ENCODE measurements around the gene MORN1. TPM values are rescaled to one million over a fixed set of nuclear protein-coding genes. Genes with fewer than 3 reads are reported as not detected.

The MORN1 gene
- total and polyA plus RNA-seq, 2 of the 8 experiments (the other 6 are each of a cell fraction or from before 2014, with no cell fraction given), result 5.0 to 9.1 TPM

GRCh38 chr1:2376931-2377672 is 14.3 kb downstream of the MORN1 start:
- Histone ChIP-seq H3K4ac (replicated peaks; ENCODE audit: insufficient read length, low read depth, low read length) (no peak overlapping the region), H3K18ac (ENCODE audit: extremely low read depth, low read length) (no peak overlapping the region), H3K9me3 (ENCODE audit: insufficient read depth in 2 of 2, low read depth in 1 of 2, low read length in 1 of 2) (no peaks in the 10 kb centered on the region), H3K4me3 (ENCODE audit: extremely low read depth in 1 of 4, insufficient read depth in 2 of 4, low read depth in 3 of 4, low read length in 4 of 4) (no peak overlapping the region), H3K27ac (ENCODE audit: low read depth, low read length) (no peak overlapping the region), H3K36me3 (ENCODE audit: control insufficient read depth in 2 of 4, insufficient read depth in 4 of 4, low read length in 3 of 4) (no peaks in the 10 kb centered on the region), H3K27me3 (replicated peaks in 1 of 4; ENCODE audit: control insufficient read depth in 3 of 4, extremely low read depth in 1 of 4, insufficient read depth in 3 of 4, low read length in 3 of 4) (no peaks in the 10 kb centered on the region), H3K23me2 (ENCODE audit: low read depth, low read length) (no peaks in the 10 kb centered on the region), H3K23ac (ENCODE audit: insufficient read length) (no peak overlapping the region), H3K56ac (replicated peaks; ENCODE audit: insufficient read length, low read depth, low read length) (no peak overlapping the region), H3K14ac (ENCODE audit: insufficient read length) (no peak overlapping the region), H3K4me1 (replicated peaks in 1 of 4; ENCODE audit: control insufficient read depth in 3 of 4, insufficient read depth in 4 of 4, low read length in 3 of 4) (peaks cover 0 to 2% (median under 1%) of the 10 kb centered on the region in 4 experiments; a peak in 3 of 7 replicates), H2BK20ac (ENCODE audit: low read length) (no peak overlapping the region), H4K5ac (ENCODE audit: insufficient read length, low read depth, low read length) (no peak overlapping the region), H2BK5ac (ENCODE audit: low read depth, low read length) (peak overlapping the region; percentile 52; the same call in 1 of the 2 replicates), H4K8ac (ENCODE audit: extremely low read depth, insufficient read depth, low read length) (no peak overlapping the region; the same call in 1 of the 2 replicates), H2AFZ (ENCODE audit: low read length) (no peak overlapping the region), H2AK5ac (ENCODE audit: low read depth, low read length) (no peak overlapping the region), H3K4me2 (ENCODE audit: insufficient read depth in 1 of 2, low read depth in 2 of 2, low read length in 2 of 2) (no peak overlapping the region), H4K20me1 (replicated peaks in 1 of 2; ENCODE audit: control insufficient read depth in 1 of 2, insufficient read depth in 2 of 2, low read length in 2 of 2) (no peaks in the 10 kb centered on the region), H2BK15ac (ENCODE audit: low read length) (no peak overlapping the region), H3K79me2 (ENCODE audit: control insufficient read depth in 1 of 2, insufficient read depth in 2 of 2, low read length in 2 of 2) (no peaks in the 10 kb centered on the region), H3K79me1 (ENCODE audit: low read depth, low read length) (no peaks in the 10 kb centered on the region), H2BK120ac (replicated peaks; ENCODE audit: low read depth, low read length) (no peak overlapping the region), H3K9ac (replicated peaks in 1 of 4; ENCODE audit: extremely low read depth in 1 of 4, low read depth in 3 of 4, low read length in 3 of 4) (no peak overlapping the region), H2BK12ac (ENCODE audit: low read depth, low read length) (no peak overlapping the region; the same call in 1 of the 2 replicates), H4K91ac (replicated peaks; ENCODE audit: insufficient read length, low read length) (no peak overlapping the region)
- FAIRE-seq (no peak), DNase-seq (ENCODE audit: low read depth in 1 of 2, low spot score in 2 of 2) (no peak)
- POLR2A ChIA-PET (ENCODE audit: partially characterized antibody), result interaction anchor here (0.9 to 5.0 kb wide), 3 partner anchors 30 to 182 kb away, joined by 4 to 16 read pairs (median 4); partner anchors contain the start of gene FAAP20
- WGBS, 2 experiments (ENCODE audit: extremely low coverage in 1 of 2, insufficient coverage in 1 of 2, insufficient read length in 1 of 2, insufficient replicate concordance in 2 of 2, low coverage in 1 of 2, low lambda C conversion rate in 2 of 2, missing lambda C conversion rate in 1 of 2), result 84% methylated on average over 19 of the region's 25 CpGs; no CpG with 5 or more reads in 1 of the 2 experiments
- CTCF ChIA-PET (ENCODE audit: partially characterized antibody), result interaction anchor here (0.7 to 2.5 kb wide), 6 partner anchors 34 to 182 kb away, joined by 3 to 15 read pairs (median 4); partner anchors contain the start of gene FAAP20
- TF ChIP-seq BACH1 (IDR thresholded peaks at IDR 0.05; ENCODE audit: low read length) (no peak), SIRT6 (IDR thresholded peaks at IDR 0.05; ENCODE audit: low read length) (no peak), EGR1 (IDR thresholded peaks at IDR 0.05; ENCODE audit: borderline replicate concordance, low read depth, low read length) (no peak), SAP30 (IDR thresholded peaks at IDR 0.05; ENCODE audit: insufficient read depth, insufficient replicate concordance, low read length) (no peak), KDM4A (IDR thresholded peaks at IDR 0.05; ENCODE audit: low read depth, low read length, severe bottlenecking) (no peak), TEAD4 (IDR thresholded peaks at IDR 0.05; ENCODE audit: low read depth, low read length) (no peak), BCL11A (IDR thresholded peaks at IDR 0.05; ENCODE audit: low read depth in 2 of 2, low read length in 2 of 2) (no peak), SP2 (IDR thresholded peaks at IDR 0.05; ENCODE audit: low read length) (no peak), ASH2L (IDR thresholded peaks at IDR 0.05; ENCODE audit: low read length) (no peak), NRF1 (IDR thresholded peaks at IDR 0.05; ENCODE audit: low read depth, low read length) (no peak), GTF2F1 (IDR thresholded peaks at IDR 0.05; ENCODE audit: borderline replicate concordance, low read depth, low read length) (no peak)

Measured in H1 (cell line).